EL (cell line): ENCODE results near the gene CBARP.
"Not testable (repeated sequence)": the region's sequence is repeated elsewhere in the genome, so short reads cannot be mapped to it uniquely, and the experiment has no call there.

Experiments used
- DNase-seq: peaks from one replicate; pipeline ENCODE4 v3.0.0-alpha.2; 2016

Gene CBARP

DNA sequence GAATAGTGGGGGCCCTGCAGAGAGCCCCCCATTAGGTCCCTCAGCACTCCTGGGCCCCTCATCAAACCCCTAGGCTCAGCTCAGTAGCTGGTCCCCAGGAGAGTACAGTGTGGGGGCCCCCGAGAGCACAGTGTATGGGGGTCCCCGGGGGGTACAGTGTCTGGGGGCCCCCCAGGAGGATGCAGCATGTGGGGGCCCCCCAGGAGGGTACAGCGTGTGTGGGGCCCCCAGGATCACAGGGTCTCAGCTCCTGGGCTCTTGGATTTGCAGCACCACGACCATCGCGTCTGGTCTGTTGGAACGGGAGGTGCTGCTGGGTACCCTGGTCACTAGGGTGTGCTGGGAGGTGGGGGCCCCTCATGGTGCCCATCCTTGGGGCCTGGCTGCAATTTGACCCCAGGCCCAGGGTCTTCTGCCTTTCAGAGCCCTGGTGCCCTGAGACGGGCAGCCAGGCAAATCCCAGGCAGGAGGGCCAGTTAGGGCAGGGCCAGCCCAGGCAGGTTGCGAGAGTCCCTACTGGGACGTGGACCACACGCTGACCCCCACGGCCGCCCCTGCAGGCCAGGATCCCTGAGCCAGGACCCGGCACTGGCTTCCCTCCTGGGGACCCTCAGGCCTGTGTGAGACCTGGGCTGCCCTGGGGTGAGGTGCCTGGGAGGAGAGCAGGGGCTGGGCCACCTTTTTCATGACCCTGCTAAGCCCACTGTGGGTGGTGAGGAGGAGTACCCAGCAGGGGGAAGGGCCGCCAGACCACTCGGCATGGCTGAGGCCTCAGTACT, 13.6 kb downstream of the CBARP start:
- DNase-seq: no peak

- DNase-seq: peak; percentile 48
Observed at GRCh38 chr19:1223018-1223855, 14.6 kb downstream of the CBARP start.

GRCh38 chr19:1222394-1222793, 15.4 kb downstream of the CBARP start:
- no peak for DNase-seq

DNA sequence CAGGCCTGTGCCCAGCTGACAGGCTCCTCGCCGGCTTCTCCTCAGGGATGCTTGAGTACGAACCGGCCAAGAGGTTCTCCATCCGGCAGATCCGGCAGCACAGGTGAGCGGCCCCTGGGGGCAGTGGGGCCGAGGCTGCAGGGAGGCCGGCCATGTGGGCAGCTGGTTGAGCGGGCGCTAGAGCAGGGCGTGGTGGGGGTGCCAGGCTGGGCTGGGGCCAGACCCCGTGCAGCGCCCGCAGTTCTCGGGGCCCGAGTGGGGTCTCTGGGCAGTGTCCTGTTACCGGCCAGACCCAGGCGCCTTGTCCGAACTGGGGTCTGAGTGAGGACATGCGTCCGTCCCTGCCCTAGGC, 15.9 kb downstream of the CBARP start:
- DNase-seq: no peak

DNA sequence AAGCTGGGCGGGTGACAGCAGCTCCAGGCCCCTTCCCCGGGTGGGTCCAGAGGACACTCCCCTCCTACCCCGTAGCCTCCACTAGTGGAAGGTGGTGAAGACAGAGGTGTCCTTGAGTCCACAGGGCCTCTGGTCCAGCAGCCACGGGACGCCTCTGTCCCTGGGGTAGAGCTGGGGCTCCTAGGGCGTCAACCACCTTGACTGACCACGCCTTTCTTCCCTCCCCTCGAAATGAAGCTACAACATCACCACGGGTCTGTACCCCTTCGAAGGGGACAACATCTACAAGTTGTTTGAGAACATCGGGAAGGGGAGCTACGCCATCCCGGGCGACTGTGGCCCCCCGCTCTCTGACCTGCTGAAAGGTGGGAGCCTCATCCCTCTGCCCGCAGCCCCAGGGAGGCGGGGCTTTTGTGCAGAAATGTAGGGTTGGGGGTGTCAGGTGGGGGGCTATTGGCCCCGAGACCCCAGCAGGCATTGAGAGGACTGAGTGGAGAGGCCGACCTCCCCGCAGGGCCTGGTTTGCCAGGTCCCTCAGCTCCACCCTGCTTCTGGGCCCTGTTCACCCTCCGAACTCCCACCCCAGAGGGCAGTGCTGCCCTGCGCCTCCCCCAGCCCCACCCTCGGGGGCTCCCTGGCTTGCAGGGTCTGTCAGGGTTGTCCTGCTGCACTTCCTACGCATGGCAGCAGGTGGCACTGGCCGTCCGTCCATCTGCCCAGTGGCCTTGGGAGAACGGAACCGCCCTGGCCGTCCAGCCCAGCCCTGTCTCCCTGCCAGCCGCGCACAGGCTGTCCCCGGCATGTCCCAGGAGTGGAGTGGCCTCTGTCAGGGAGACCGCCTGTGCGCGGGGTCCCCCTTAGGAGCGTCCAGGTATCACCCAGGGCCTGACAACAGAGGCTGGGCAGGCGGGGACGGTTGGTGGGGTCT, 16.6 kb downstream of the CBARP start:
- peak; percentile 38 for DNase-seq

GRCh38 chr19:1220477-1220930, 17.3 kb downstream of the CBARP start:
- no peak for DNase-seq

DNA sequence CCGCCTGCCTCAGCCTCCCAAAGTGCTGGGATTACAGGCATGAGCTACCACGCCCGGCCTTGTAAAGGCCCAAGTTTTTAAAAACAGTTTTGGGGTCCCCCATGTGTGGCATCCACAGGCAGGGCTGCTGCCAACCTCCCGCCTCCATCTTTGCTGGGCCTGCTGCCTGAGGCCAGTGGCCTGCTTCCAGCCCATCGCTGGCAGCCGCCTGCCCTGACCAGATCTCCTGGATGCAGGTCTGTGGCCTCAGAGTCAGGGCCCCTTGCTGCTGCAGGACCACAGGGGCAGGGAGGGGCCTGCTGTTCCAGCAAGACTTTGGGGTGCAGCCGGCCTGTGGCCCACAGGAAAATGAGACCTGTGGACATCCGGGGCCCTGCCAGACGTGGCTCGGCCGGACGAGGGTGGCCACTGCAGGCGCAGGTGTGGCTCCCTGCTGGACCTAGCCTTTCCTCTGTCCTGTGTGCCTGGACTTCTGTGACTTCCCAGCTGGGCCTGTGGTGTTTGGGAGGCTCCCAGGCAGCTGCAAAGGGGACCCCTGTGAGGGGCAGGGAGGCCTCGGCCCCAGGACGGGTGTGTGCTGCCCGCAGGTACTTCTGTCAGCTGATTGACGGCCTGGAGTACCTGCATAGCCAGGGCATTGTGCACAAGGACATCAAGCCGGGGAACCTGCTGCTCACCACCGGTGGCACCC, 17.9 kb downstream of the CBARP start:
- no peak for DNase-seq

DNA sequence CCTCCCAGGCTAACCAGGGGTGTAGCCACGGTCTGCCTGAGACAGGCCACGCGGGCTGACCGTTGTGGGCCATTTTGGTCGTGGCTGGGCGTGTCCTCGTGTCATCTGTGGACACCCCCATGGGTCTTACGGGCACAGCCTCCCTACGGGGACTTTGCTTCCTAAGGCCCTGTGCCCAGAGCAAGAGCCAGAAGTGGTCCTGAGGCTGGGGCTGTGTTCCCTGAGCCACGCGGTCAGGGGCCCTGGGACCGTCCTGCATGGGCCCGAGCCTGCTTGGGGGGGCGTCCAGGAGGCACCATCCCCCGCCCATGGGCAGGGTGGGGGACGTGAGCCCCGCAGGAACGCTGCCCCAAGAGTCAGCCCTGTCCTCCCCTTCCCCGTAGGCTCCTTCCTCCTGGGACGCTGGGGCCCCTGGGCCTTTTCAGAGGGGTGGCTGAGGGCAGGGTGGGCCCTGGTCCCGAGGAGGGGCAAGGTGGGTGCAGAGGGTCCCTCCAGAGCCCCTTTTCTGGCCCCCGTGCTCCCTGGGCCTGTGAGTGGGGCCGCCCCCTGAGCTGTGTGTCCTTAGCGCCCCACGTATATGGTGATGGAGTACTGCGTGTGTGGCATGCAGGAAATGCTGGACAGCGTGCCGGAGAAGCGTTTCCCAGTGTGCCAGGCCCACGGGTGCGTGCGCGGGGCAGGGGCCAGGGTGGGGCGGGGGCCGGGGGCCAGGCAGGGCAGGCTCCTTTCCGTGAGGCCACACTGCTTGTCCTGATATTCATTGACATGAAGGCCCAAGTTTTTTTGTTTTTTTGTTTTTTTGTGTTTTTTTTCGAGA, 18.8 kb downstream of the CBARP start:
- DNase-seq: no peak

DNA sequence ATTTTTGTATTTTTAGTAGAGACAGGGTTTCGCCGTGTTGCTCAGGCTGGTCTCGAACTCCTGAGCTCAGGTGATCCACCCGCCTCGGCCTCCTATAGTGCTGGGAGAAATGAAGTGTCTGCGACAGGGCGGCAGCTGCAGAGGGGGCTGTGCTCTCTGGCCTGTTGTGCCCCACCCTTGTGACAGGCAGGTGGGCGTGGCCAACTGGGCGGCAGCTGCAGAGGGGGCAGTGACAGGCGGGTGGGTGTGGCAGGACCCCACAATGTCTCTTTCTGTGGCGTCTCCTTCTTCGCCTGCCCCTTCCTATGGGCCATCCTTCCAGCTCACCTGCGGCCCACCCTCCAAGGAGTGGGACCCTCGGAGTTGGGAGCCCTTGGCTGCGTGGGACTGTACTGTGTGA, 20.4 kb downstream of the CBARP start:
- DNase-seq: no peak

GRCh38 chr19:1216756-1217155, 21.0 kb downstream of the CBARP start:
- no peak for DNase-seq

DNA sequence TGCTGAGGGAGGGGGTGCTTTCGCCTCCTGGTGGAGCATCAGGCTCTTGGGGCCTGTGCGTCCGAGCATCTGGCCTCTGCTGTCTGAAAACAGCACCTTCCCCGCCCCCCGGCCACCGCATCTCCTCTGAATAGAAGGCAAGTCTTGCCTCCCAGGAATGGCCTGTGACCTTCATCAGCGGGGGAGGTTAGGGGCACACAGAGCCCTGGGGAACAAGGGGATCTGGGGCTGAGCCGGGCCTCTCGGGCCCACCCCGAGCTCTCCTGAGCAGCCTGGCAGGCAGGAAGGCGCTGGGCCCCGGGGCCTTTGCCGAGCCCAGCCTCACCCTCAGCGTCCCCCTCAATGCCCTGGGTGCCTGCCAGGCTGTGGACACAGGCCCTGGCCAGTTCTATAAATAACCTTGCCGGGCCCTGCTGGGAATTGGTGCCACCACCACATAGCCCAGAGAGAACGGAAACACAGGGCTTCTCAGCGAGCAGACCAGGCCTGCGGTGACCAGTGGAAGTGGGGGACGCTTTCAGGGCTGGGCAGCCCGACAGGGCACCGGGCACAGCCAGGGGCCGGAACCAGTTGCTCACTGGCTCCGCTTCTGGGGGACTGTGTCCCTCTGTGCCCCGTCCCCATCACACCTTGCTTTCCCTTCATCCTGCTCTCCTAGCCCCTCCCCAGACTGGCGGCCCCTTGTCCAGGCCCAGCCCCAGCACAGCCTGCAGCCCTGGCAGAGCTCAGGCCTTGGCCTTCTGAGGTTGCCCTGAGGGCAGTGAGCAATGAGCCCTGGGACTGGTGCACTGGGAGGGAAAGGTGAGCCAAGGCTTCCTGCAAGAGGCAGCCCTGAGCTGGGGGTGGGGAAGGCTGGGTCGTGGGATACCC, 22.7 kb downstream of the CBARP start:
- peak; percentile 78 for DNase-seq

DNA sequence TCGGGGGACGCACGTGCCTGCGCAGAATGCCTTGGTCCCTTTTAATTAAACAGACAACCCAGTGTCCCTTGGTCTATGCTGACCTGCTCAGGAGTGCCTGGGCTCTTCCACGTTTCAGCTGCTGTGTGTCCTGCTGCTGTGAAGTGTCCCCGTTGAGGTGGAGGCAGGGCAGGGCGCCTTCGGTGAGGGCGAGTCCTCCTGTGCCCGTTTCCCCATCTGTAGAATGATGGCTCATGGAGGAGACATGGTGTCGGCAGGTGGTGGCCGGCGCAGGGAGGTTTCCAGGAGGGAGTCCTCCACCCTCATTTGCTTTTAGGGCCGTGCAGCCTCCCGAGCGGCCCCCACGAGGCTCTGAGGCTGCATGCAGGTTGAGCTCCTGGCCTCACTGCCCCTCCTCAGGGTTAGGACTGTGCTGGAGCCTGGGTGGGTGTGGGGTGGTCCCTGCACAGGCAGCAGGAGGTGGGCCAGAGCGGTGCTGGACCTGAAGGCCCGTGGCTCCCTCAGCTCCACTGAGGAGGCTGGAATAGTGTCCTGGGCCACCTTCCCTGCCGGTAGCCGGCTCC, 23.4 kb downstream of the CBARP start:
- DNase-seq: no peak

- DNase-seq: peak; percentile 87
Observed at GRCh38 chr19:1213391-1214286, 24.2 kb downstream of the CBARP start.

DNA sequence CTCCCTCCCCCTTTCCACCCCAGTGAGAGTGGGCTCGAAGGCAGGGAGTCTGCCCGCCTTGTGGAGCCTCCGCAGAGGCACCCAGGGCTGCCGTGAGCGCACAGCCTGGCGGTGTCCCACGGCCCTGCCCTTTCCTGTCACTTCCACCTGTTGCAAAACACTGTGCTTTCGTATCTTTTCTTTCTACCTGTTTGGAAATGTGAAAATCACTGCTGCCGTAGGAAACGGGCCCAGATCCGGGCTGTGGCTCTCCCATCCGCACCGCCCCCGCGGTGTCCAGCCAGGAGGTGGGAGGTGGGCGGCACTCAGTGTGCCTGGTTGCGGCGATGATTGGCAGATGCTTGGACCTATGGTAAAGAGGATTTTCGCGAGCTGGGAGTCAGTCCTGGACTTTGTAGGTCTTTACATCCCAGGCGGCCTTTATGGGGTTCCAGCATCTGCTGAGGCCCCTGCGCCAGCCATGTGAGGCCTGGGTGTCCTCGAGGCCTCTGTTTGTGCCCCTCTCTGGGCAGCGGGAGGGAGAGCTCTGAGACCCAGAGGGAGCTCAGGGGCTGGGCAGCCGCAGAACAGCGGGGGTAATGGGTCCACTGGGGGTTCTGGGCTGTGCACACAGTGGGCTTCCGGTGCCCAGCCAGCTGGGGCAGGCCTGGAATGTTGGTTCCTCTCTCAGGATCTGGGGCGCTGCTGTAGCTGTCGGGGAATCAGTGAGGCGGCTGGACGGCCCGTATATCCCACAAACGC, 26.1 kb downstream of the CBARP start:
- no peak for DNase-seq

- no peak for DNase-seq
Observed at GRCh38 chr19:1210227-1210538, 27.6 kb downstream of the CBARP start.

GRCh38 chr19:1208830-1209229, 29.0 kb downstream of the CBARP start:
- not testable (repeated sequence) for DNase-seq

DNA sequence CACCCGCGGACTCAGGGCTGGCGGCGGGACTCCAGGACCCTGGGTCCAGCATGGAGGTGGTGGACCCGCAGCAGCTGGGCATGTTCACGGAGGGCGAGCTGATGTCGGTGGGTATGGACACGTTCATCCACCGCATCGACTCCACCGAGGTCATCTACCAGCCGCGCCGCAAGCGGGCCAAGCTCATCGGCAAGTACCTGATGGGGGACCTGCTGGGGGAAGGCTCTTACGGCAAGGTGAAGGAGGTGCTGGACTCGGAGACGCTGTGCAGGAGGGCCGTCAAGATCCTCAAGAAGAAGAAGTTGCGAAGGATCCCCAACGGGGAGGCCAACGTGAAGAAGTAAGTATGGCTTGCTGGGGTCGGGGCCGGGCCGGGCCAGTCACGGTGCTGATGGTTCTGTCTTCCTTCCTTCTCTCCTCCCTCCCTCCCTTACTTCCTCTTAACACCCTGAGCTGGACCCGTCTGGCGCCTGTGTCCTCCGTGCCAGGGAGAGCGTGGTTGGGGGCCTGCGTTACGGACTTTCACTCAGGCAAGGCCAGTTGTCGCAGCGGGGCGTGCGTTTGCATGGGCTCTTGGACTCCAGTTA, 30.8 kb downstream of the CBARP start:
- no peak for DNase-seq
